Right lobe of liver (tissue), 4 donors: ENCODE data around the gene CSNK1G1.

Experiments used
- CTCF ChIP-seq, 4 donors: fragments of 200-600 bp in 3 of 4; fragments of 450-650 bp in 1 of 4; IDR thresholded peaks; one replicate each; pipeline versions ENCODE4 v1.5.1 to v1.8.0; 2016 to 2022; ENCODE audit warnings: antibody characterized with exemption in 4 of 4, mild to moderate bottlenecking in 2 of 4
- POLR2A ChIP-seq: fragments of 450-650 bp; IDR thresholded peaks from one replicate; pipeline ENCODE4 v1.6.1; 2017; ENCODE audit warnings: antibody characterized with exemption, mild to moderate bottlenecking
- donor health status: DM: no; HTN: no; CAD: no.
- donor health status: DM: no; HTN: no; CAD: no.
- donor health status: DM: no; HTN: yes; CAD: no.

- TF ChIP-seq CTCF (IDR thresholded peaks at IDR 0.05) (no peak), POLR2A (no peak)
Observed at GRCh38 chr15:64305261-64305660, 50.7 kb downstream of the CSNK1G1 start.
